NCI-H2107 (cell line): ENCODE measurements around the gene CLASRP.
A peak's percentile ranks its signal among the peaks of the same experiment; 100 is the strongest.
"Not testable (repeated sequence)": the region's sequence is repeated elsewhere in the genome, so short reads cannot be mapped to it uniquely, and the experiment has no call there.

ENCODE experiments used
- DNase-seq: peaks from one replicate; lab custom pipeline; 2025; lab: John Stamatoyannopoulos, UW

Gene CLASRP

DNA sequence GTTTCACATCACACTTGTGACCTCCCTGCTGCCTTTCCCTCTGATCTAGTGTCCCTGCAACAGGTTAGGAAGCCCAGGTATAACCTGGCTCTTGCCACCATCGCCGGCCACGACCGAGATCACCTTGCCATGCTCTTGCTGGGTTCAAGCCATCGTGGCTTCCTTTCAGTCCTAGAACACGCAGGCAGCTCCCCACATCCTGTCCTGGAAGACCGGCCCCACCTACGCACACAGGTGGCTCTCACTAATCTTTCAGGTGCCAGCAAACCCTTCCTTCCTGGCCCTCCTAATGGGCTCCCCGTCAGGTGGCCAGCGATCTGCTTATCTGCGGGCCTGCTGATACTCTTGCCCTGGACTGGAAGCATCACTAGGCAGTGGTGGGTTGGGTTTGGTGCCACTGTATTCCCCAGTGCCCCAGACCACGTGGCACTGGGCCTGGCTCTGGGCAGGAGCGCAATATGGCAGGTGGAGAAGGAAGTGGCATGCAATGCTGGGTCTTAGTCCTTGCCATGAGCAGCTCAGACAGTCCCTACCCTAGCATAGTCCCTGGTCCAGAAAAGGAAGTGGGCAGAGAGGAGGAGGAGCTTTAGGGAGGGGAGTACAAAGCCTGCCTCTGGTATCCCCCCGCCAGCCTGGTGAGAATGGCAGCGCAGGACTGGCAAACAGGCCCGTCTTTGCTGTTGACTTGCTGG is 66.0 kb downstream of the CLASRP start:
- no peak for DNase-seq

DNA sequence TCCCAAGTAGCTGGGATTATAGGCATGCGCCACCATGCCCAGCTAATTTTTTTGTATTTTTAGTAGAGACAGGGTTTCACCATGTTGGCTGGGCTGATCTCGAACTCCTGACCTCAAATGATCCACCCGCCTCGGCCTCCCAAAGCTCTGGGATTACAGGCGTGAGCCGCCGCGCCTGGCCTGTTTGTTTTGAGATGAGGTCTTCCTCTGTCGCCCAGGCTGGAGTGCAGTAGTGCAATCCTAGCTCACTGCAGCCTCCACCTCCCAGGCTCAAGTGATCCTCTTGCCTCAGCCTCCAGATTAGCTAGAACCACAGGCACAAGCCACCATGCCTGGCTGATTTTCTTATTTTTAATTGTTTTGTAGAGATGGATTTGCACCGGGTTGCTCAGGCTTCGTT is 67.5 kb downstream of the CLASRP start:
- not testable (repeated sequence) for DNase-seq

DNA sequence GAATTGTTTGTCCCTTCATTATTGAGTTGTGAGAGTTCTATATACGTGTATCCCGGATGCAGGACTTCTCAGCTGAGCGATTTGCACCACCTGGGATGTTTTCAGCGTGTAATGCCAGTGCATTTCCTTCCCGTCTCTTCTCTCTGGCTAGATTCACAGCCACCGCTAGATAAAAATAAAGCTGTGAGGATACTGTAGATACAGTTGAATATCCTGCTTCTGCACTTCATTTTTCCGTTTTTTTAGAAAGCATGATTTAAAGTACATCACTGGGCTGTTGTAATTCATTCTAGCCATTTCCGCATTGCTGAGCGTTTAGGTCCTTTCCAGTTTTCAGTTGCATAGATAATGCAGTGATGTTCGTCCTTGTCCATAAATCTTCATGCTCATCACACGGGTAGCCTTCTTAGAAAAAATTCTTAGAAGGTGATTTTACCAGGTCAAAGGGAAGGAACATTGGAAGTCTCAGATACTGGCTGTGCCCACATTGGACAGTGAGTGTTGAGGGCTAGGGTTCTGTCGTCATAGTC is 68.8 kb downstream of the CLASRP start:
- no peak for DNase-seq

DNA sequence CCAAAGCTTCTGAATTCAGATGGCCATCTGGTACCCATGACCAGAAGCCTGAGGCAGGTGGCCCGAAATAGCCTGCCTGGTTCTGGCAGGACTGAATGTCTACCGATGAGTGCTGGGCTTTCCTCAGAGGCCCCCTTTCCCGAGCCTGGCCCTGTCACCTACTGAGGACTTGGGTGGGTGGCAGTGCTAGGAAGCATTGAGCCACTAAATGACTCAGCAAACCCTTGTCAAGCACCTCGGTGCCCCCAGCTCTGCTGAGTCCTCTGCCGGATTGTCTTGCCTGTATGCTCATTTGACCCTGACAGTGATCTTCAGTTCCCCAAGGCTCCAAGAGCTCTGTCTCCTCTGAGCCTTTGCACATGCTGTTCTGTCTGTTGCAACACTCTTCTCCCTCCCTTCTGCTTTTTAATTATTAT is 72.0 kb downstream of the CLASRP start:
- DNase-seq: no peak

DNA sequence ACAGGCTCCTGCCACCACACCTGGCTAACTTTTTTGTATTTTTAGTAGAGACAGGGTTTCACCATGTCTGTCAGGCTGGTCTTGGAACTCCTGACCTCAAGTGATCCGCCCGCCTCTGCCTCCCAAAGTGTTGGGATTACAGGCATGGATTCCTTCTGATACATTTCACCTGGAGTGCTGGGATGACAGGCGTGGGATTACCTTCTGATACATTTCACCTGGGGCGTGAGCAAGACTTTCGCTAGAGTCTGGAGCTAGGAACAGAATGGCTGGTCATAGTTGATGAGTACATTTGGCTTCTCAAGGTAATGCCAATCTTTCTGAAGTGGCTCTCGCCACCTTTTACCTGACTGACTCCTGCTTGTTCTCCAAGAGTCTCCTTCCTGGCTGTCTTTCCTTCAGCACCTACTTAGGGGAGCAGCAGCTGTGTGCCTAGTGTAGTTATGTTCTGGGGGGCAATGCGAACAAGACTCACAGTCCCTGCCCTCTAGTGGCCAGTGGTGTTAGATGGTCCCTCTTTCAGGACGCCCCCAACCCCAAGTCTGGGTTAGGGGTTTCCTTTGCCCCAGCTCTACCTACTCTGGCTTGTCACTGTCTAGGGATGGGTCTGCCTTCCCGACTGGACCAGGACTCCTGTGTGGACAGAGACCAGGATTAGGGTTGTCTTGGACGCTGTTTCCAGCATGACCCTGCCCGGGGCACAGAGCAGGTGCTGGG is 73.4 kb downstream of the CLASRP start:
- no peak for DNase-seq

DNA sequence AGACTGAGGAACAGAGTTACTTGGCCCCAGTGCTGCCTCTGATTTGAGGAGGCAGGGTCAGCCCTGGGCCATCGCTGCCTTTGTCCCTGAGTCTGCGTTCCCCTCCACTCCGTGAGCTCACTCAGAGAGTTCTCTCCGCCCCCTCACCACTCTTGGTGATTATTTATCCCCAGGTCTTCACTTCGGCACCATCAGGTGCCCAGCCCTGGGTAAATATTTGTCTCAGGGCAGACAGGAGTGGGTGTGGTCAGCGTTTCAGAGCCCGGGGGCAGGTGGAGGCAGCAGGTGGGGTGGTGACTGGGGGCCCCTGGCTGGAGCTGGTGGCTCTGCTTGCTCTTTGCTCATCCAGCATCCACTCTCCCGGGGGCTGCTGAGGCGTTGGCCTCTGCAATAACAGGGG is 74.8 kb downstream of the CLASRP start:
- peak; percentile 64 for DNase-seq

DNA sequence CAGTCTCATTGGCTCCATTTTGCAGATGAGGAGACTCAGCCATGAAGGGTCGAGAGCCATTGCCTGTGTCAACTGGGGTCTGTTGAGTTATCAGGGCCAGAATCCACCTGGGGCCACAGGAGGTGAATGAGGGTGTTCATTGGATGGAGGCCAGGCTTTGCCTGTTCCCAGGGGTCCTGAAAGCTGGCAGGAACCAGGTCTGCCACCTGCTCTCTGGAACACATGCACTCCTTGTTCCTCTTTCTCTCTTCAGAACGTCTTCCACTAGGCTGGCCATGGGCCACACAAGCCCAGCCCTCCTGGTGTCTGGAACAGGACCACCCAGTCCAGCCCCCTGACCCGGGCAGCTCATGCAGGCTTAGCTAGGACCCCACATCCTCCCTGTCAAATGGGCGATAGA is 75.3 kb downstream of the CLASRP start:
- no peak for DNase-seq

DNA sequence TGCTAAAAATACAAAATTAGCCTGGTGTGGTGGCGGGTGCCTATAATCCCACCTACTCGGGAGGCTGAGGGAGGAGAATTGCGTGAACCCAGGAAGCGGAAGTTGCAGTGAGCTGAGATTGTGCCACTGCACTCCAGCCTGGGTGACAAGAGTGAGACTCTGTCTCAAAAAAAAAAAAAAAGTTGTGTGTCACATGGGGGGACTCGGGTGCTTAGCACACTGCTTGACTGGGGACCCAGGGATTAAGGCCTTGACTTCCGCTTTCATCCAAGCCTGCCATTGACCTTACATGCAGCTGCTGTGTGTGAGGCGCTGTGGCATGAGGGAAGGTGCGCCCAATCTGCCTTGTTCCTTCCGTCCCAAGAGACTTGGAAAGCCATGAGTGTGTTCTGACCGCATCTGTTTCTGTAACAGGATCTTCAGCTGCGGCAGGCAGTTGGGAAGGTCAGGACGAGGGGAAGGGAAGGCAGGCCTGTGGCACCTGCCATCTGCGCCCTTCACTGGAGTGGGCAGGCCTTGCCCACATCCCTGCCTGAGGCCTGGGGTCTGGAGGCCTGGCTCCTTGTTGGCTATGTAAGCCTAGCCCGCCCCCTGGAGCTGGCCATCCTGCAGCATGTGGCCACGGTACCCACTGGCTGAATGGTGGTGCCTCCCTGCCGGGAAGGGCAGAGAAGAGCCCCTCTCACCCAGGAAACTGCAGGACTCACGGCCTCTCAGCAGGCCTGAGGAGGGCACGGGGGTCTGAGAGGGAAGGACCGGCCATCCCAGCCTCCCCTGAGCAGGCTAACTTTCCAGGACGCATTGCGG is 77.2 kb downstream of the CLASRP start:
- DNase-seq: peak; percentile 81

DNA sequence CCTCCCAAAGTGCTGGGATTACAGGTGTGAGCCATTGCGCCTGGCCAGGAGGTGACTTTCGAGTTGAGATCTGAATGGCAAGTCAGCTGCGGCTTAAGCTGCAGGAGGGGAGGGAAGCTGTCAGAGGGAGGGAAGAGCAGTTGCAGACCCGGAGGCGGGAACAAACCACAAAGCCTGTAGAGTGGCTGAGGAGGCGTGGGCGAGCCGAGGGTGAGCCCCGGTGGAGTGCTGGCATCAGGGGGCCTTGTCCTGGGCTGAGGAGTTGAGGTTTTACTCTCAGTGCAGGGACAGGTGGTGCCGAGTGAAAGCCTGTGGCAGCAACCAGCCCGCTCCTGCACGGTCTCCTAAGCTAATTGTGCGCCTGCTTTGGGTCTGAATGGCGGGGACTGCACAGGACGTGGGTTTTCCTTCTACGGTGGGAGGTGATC is 78.3 kb downstream of the CLASRP start:
- DNase-seq: peak; percentile 83

DNA sequence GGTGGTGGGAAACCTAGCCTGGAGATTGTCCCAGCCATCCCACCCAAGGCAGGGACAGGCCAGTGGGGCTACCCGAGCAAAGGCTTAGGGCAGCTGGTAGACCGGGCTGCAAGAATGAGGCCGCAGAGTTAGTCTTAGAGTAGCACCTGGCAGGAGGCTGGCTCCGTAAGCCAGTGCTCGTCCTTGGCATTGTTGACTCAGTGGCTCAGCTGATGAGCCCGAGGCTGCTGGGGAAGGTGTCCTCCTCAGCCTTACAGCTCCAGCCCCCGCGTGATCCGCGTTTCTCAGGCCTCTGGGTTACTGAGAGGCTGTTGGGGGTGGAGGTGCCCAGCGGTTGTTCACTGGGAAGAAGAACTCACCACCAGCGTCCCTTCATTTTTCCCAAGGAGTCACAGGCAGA is 78.8 kb downstream of the CLASRP start:
- no peak for DNase-seq

DNA sequence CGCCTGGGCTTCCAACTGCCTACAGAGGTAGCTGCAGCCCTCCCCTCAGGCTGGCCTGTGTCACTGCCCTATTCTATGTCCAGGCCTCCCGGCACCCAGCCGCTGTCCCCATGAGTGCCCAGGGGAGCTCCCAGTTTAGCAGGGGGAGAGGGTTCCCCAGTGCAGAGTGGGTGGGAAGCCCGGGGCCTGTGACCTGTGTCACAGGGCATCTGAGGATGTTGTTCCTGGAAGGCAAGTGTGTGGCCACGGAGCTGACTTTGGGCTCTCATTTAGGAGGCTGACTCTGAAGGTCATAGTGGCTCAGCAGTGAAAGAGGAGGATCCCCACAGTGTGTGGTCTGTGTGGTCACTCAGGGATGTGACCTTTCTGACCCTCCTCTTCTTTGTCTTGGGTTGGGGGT is 79.3 kb downstream of the CLASRP start:
- DNase-seq: no peak

DNA sequence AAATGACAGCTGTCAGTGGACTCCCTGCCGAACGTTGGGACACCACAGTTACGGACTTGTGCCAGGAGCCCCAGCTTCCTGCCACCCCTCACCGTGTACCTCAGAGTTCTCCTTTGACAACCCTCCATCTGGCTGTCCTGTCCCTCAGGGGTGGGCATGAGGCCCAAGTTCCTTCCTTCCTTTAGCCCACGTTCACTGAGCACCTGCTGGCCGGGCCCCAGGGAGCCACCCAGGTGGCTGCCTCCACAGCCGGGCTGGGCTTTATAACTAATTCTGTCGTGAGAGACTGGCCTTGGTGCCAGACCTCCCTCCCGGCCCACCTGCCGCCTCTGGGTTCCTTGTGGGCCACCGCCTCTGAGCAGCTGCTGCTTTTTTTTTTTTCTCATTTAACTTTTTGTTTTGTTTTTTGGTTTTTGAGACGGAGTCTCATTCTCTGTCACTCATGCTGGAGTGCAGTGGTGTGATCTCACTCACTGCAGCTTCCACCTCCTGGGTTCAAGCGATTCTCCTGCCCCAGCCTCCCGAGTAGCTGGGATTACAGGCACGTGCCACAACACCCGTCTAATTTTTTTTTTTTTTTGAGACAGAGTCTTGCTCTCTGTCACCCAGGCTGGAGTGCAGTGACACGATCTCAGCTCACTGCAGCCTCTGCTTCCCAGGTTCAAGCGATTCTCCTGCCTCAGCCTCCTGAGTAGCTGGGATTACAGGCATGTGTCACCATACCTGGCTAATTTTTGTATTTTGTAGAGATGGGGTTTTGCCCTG is 79.9 kb downstream of the CLASRP start:
- not testable (repeated sequence) for DNase-seq

DNA sequence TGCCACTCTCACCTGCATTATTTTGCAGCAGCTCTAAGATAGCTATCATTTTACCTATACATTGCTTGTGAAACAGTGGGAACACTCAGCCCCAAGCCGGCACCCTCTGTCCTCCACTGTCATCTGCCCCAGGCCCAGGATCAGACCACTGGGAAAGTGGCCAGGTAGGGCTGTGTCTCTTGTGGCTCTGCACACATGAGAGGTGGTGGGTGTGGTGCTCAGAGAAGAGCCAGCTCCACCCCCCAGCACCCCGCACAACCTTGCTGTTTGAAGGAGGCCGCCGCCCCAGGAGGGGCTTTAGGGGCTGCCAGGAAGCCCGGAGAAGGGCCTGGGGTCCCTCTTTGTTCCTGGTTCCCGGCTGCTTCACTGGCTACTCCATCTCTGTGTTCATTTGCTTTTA is 80.7 kb downstream of the CLASRP start:
- no peak for DNase-seq
